Breast epithelium (tissue), 3 donors: ENCODE data around the gene LSM12.

Experiments
- CTCF ChIP-seq, 3 donors: fragments of 450-650 bp; IDR thresholded peaks; one replicate each; pipeline ENCODE4 v1.5.1; 2016 to 2017; ENCODE audit warnings: antibody characterized with exemption in 3 of 3, mild to moderate bottlenecking in 3 of 3, moderate library complexity in 3 of 3
- POLR2A ChIP-seq: fragments of 450-650 bp; IDR thresholded peaks from one replicate; pipeline ENCODE4 v1.6.1; 2016; ENCODE audit warnings: antibody characterized with exemption, mild to moderate bottlenecking, moderate library complexity

- TF ChIP-seq CTCF (IDR thresholded peaks at IDR 0.05) (no peak), POLR2A (no peak)
Observed at GRCh38 chr17:44087319-44087718, 20.8 kb upstream of the LSM12 start.
